VCaP (cell line): ENCODE measurements around the gene KCNIP3.

Experiments used
- H3K27ac ChIP-seq: fragments of 450-650 bp; 2 replicates; pipeline ENCODE4 v1.5.1; 2017
- TF ChIP-seq, protein P1 (sequence below): fragments of 450-650 bp; conservative IDR thresholded peaks from 2 replicates; pipeline ENCODE4 v1.5.1; 2017; ENCODE audit warnings: mild to moderate bottlenecking, moderate library complexity

Gene KCNIP3

GRCh38 chr2:95359031-95359430, 61.9 kb downstream of the KCNIP3 start:
- TF ChIP-seq, protein P1, sequence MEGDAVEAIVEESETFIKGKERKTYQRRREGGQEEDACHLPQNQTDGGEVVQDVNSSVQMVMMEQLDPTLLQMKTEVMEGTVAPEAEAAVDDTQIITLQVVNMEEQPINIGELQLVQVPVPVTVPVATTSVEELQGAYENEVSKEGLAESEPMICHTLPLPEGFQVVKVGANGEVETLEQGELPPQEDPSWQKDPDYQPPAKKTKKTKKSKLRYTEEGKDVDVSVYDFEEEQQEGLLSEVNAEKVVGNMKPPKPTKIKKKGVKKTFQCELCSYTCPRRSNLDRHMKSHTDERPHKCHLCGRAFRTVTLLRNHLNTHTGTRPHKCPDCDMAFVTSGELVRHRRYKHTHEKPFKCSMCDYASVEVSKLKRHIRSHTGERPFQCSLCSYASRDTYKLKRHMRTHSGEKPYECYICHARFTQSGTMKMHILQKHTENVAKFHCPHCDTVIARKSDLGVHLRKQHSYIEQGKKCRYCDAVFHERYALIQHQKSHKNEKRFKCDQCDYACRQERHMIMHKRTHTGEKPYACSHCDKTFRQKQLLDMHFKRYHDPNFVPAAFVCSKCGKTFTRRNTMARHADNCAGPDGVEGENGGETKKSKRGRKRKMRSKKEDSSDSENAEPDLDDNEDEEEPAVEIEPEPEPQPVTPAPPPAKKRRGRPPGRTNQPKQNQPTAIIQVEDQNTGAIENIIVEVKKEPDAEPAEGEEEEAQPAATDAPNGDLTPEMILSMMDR = no peak
- H3K27ac ChIP-seq = no peak overlapping the region

DNA sequence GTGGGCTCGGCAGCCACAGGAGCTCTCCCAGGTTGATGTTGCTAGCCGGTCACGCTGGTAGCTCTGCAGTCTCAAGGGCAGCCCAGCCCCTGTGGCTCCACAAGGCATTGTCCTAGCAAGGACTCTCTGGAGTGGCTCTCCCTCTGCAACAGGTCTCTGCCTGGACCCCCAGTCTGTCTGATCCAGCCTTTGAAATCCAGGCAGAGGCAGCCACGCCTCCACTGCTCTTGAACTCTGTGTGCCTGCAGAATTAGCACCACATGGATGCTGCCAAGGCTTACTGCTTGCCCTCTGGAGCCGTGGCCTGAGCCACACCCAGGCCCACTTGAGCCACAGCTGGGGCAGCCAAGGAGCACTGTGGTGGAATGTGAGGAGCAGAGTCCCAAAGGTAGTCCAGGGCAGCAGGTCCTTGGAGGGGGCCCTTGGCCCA, 62.4 kb downstream of the KCNIP3 start:
- no peak overlapping the region for H3K27ac ChIP-seq
- TF ChIP-seq, protein P1 = no peak

DNA sequence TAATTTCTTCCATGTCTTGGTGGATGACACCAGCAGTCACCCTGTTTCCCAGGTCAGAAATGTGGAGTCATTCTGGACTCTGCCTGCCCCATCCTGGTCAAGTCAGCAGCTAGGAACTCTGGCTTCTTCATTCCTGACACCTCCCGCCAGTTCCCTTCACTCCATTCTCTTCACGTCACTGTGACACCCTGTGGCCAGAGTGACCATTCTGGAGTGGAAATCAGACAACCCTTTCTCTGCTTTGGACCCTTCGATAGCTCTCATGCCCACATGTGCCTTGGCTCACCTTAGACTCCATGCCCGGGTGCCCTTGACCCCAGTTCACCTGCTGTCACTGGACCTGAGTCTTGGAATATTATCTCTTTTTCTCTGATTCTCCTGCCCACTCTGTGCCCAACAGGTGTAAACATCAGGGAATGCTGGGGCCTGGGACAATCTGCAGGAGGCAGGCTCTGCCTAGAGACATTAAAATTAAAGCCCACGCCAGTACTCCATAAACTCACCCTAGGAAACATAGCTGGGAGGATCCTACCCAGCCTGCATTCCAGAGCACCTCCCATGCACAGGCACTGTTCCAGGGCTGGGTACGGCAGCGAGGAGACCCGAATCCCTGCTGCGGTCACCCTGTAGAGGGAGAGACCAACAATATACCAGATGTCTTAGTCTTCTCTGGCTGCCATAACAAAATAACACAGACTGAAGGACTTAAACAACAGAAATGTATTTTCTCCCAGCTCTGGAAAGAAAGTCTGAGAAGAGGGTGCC, 64.3 kb downstream of the KCNIP3 start:
- TF ChIP-seq, protein P1 = no peak
- no peak overlapping the region for H3K27ac ChIP-seq

DNA sequence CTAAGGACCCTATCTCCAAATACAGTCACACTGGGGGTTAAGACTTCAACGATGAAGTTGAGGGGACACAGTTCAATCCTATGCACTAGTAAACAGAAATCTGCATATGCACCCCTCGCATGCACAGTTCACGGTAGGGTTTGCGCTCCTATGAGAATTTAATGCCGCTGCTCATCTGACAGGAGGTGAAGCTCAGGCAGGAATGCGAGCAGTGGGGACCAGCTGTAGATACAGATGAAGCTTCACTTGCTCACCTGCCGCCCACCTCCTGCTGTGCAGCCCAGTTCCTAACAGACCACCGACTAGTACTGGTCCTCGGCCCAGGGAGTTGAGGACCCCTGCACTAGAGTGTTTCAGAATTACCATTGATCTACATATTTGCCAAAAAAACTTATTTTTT, 65.3 kb downstream of the KCNIP3 start:
- TF ChIP-seq, protein P1 = no peak

GRCh38 chr2:95366514-95366913, 69.4 kb downstream of the KCNIP3 start:
- TF ChIP-seq, protein P1 = no peak
- no peak overlapping the region for H3K27ac ChIP-seq

More for the DNA sequence above, 65.3 kb downstream of the KCNIP3 start:
- H3K27ac ChIP-seq = no peak overlapping the region

DNA sequence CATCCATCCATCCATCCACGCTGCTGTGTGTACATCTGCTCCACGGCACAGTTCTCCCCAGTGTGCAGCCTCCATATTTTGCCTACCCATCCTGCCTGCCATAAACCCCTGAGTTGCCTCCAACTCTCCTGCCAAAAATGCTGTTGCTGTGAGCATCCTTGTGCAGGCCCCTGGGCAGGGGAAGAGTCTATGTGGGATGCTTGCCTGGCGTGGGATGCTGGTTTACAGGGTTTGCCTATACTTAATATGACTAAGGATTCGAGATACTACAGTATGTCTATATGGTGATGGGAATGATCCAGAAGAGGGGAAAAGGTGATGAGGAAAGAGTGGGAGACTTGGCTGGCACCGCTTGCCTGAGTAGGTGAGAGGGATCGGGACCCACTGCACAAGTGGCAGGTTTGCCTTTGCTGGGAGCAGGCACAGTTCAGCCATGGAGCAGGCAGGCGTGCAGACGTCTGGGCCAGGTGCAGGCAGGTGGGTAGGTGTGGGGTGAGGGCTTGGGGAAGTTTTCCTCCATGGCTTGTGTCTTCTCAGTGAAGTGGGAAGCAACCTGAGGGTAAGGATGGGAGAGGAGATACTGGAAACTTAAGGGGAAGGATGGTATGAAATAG, 75.2 kb downstream of the KCNIP3 start:
- H3K27ac ChIP-seq = no peak overlapping the region
- TF ChIP-seq, protein P1 = no peak

GRCh38 chr2:95372845-95373244, 75.7 kb downstream of the KCNIP3 start:
- TF ChIP-seq, protein P1 = no peak
- no peak overlapping the region for H3K27ac ChIP-seq
